Measurements from ENCODE around the gene HTR6.

Gene HTR6

GRCh38 chr1:19679691-19680090, 15.0 kb downstream of the HTR6 start:
- H3K4me1 ChIP-seq (ENCODE audit: insufficient read depth, low read length), result no peaks in the 10 kb centered on the region

DNA sequence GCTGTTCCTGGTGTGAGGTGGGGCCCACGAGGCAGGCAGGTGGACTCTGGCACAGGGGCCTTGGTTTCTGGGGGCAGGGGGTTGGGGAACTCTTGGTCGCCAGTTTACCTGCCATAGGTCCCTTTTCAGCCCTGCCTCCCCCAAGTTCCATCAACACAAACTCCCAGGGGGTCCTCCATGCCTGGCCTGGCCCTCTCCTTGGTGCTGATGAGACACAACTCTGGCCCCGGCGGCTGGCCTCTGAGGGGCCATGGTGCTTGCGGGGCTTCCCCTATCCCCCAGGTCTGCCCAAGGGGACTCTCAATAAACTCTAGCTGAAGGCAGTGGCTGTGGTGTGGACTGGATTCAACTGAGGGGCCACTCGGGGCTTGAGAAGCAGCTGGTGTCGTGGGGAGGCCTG, 16.0 kb downstream of the HTR6 start:
- no peaks in the 10 kb centered on the region for H3K9me3 ChIP-seq (ENCODE audit: low read length)
- no peaks in the 10 kb centered on the region for H3K27me3 ChIP-seq (ENCODE audit: control insufficient read depth in 1 of 2, insufficient read depth in 2 of 2, low read length in 2 of 2)
- H3K36me3 ChIP-seq (ENCODE audit: insufficient read depth, low read length), result no peaks in the 10 kb centered on the region
- no peak overlapping the region for H3K4me3 ChIP-seq (ENCODE audit: low read depth in 1 of 2, low read length in 2 of 2)
- no peak overlapping the region for H3K9ac ChIP-seq (ENCODE audit: low read length)
- H3K4me1 ChIP-seq (ENCODE audit: insufficient read depth, low read length), result no peaks in the 10 kb centered on the region
- H3K27ac ChIP-seq (ENCODE audit: low read depth, low read length), result no peak overlapping the region

More at GRCh38 chr1:19679691-19680090, 15.0 kb downstream of the HTR6 start:
- Histone ChIP-seq H3K9me3 (ENCODE audit: low read length) (no peaks in the 10 kb centered on the region), H3K9ac (ENCODE audit: low read length) (no peak overlapping the region), H3K27ac (ENCODE audit: low read depth, low read length) (no peak overlapping the region), H3K4me3 (ENCODE audit: low read depth in 1 of 2, low read length in 2 of 2) (no peak overlapping the region), H3K27me3 (ENCODE audit: control insufficient read depth in 1 of 2, insufficient read depth in 2 of 2, low read length in 2 of 2) (no peaks in the 10 kb centered on the region), H3K36me3 (ENCODE audit: insufficient read depth, low read length) (no peaks in the 10 kb centered on the region)

- Histone ChIP-seq H3K27ac (ENCODE audit: low read depth, low read length) (no peak overlapping the region), H3K4me1 (ENCODE audit: insufficient read depth, low read length) (no peaks in the 10 kb centered on the region), H3K4me3 (ENCODE audit: low read depth in 1 of 2, low read length in 2 of 2) (no peak overlapping the region), H3K9me3 (ENCODE audit: low read length) (no peaks in the 10 kb centered on the region), H3K9ac (ENCODE audit: low read length) (no peak overlapping the region), H3K27me3 (ENCODE audit: control insufficient read depth in 1 of 2, insufficient read depth in 2 of 2, low read length in 2 of 2) (no peaks in the 10 kb centered on the region), H3K36me3 (ENCODE audit: insufficient read depth, low read length) (no peaks in the 10 kb centered on the region)
These were observed 17.6 kb downstream of the HTR6 start for GRCh38 chr1:19682257-19682656.

DNA sequence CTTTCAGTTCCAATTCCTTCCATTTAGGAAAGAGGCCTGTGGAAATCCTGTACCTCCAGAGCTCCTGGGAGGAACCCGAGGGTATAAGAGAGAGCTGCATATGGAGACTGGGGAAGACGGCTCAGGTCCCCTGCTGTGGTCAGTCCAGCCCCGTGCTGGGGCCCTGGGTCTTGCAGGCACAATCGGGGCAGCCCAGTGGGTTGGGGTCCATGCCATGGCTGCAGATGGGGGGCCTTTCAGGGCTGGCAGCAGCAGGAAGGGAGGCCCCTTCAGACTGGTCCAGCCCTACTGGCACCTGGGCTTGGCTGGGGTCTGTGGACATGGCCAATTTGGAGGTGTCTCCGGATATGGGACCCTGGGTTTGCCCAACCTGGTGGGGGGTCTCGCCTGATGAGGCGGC, 18.2 kb downstream of the HTR6 start:
- no peaks in the 10 kb centered on the region for H3K4me1 ChIP-seq (ENCODE audit: insufficient read depth, low read length)
- no peaks in the 10 kb centered on the region for H3K27me3 ChIP-seq (ENCODE audit: control insufficient read depth in 1 of 2, insufficient read depth in 2 of 2, low read length in 2 of 2)
- H3K9ac ChIP-seq (ENCODE audit: low read length), result no peak overlapping the region
- no peaks in the 10 kb centered on the region for H3K9me3 ChIP-seq (ENCODE audit: low read length)
- no peak overlapping the region for H3K4me3 ChIP-seq (ENCODE audit: low read depth in 1 of 2, low read length in 2 of 2)
- no peaks in the 10 kb centered on the region for H3K36me3 ChIP-seq (ENCODE audit: insufficient read depth, low read length)
- no peak overlapping the region for H3K27ac ChIP-seq (ENCODE audit: low read depth, low read length)

DNA sequence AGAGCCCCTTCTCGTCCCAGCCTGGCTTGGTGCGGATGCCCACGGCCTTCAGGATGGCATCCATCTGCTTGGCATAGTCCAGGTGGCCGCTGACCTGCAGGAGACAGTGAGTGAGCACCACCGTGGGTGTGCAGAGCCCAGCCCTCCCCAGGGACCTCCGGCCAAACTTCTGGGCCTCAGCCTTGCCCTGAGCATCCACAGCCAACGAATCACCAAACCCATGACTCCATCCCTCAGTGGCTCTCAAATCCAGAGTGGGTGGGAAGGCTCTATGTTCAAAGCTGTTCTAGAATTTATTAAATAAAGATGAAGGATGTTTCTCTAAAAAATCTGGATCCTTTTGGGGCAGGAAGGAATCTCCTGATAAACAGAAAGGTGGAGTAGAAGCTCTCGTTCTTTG, 18.7 kb downstream of the HTR6 start:
- H3K36me3 ChIP-seq (ENCODE audit: insufficient read depth, low read length), result no peaks in the 10 kb centered on the region

DNA sequence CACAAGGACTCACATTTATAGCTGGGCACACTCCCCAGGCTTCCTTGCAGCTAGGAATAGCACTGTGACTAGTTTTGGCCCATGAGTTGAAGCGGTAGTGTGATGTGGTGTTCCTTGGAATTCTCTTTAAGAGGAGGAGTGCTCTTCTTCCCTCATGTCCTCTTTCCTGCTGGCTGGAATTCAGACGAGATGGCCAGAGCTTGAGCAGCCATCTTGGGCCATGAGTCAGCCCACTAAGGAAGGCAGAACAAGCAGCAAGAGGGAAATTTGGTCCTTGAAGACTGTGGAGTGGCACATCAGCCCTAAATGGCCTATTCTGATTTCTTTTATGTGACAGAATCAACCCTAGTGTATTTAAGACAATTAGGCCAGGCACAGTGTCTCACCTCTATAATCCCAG, 20.0 kb downstream of the HTR6 start:
- Histone ChIP-seq H3K27ac (ENCODE audit: low read depth, low read length) (no peak overlapping the region), H3K4me1 (ENCODE audit: insufficient read depth, low read length) (no peaks in the 10 kb centered on the region), H3K36me3 (ENCODE audit: insufficient read depth, low read length) (peaks cover 5% of the 10 kb centered on the region), H3K4me3 (ENCODE audit: low read depth in 1 of 2, low read length in 2 of 2) (no peak overlapping the region), H3K27me3 (ENCODE audit: control insufficient read depth in 1 of 2, insufficient read depth in 2 of 2, low read length in 2 of 2) (no peaks in the 10 kb centered on the region), H3K9me3 (ENCODE audit: low read length) (no peaks in the 10 kb centered on the region), H3K9ac (ENCODE audit: low read length) (no peak overlapping the region)

More for the DNA sequence above, 18.7 kb downstream of the HTR6 start:
- Histone ChIP-seq H3K9ac (ENCODE audit: low read length) (no peak overlapping the region), H3K4me3 (ENCODE audit: low read depth in 1 of 2, low read length in 2 of 2) (no peak overlapping the region), H3K27ac (ENCODE audit: low read depth, low read length) (no peak overlapping the region), H3K4me1 (ENCODE audit: insufficient read depth, low read length) (no peaks in the 10 kb centered on the region), H3K9me3 (ENCODE audit: low read length) (no peaks in the 10 kb centered on the region), H3K27me3 (ENCODE audit: control insufficient read depth in 1 of 2, insufficient read depth in 2 of 2, low read length in 2 of 2) (no peaks in the 10 kb centered on the region)

DNA sequence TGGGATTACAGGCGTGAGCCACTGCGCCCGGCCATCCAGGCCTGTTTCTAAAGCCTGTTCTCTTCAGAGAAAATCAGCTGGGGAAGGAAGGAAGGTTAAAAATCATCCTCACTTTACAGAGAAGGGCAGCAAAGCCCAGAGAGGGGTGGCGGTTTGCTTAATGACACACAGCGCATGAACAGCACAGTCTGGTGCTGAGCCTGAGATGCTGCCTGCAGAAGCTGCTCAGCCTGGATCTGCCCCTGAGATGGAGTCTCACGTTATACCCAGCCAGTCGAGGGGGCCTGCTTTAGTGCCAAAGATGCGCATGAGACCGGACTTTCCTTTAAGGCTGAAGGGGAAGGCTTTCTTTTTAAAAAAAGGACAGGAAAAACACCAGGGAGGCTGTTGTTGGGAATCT, 21.3 kb downstream of the HTR6 start:
- Histone ChIP-seq H3K27me3 (ENCODE audit: control insufficient read depth in 1 of 2, insufficient read depth in 2 of 2, low read length in 2 of 2) (no peaks in the 10 kb centered on the region), H3K9ac (ENCODE audit: low read length) (no peak overlapping the region), H3K4me3 (ENCODE audit: low read depth in 1 of 2, low read length in 2 of 2) (no peak overlapping the region), H3K9me3 (ENCODE audit: low read length) (no peaks in the 10 kb centered on the region), H3K4me1 (ENCODE audit: insufficient read depth, low read length) (no peaks in the 10 kb centered on the region), H3K36me3 (ENCODE audit: insufficient read depth, low read length) (peaks cover 5% of the 10 kb centered on the region), H3K27ac (ENCODE audit: low read depth, low read length) (no peak overlapping the region)

DNA sequence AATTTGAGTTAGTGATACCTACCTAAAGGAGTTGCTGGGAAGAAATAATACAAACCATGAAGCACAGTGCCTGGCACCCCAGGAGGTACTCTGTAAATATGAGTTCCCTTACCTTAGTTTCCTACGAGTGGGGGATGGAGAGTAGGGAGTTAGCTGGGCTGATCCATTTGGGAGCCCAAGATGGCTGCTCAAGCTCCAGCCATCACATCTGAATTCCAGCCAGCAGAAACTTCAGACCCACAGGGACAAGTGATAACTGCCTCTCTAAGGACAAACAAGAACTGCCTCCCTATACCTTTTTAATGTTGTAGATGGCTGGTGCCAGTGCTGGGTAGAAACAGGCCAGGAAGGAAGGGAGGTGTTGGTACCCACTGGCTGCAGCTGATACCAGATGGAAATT, 22.7 kb downstream of the HTR6 start:
- Histone ChIP-seq H3K36me3 (ENCODE audit: insufficient read depth, low read length) (peaks cover 5% of the 10 kb centered on the region), H3K27me3 (ENCODE audit: control insufficient read depth in 1 of 2, insufficient read depth in 2 of 2, low read length in 2 of 2) (no peaks in the 10 kb centered on the region), H3K4me3 (ENCODE audit: low read depth in 1 of 2, low read length in 2 of 2) (no peak overlapping the region), H3K9me3 (ENCODE audit: low read length) (no peaks in the 10 kb centered on the region), H3K27ac (ENCODE audit: low read depth, low read length) (no peak overlapping the region), H3K9ac (ENCODE audit: low read length) (no peak overlapping the region), H3K4me1 (ENCODE audit: insufficient read depth, low read length) (no peaks in the 10 kb centered on the region)

DNA sequence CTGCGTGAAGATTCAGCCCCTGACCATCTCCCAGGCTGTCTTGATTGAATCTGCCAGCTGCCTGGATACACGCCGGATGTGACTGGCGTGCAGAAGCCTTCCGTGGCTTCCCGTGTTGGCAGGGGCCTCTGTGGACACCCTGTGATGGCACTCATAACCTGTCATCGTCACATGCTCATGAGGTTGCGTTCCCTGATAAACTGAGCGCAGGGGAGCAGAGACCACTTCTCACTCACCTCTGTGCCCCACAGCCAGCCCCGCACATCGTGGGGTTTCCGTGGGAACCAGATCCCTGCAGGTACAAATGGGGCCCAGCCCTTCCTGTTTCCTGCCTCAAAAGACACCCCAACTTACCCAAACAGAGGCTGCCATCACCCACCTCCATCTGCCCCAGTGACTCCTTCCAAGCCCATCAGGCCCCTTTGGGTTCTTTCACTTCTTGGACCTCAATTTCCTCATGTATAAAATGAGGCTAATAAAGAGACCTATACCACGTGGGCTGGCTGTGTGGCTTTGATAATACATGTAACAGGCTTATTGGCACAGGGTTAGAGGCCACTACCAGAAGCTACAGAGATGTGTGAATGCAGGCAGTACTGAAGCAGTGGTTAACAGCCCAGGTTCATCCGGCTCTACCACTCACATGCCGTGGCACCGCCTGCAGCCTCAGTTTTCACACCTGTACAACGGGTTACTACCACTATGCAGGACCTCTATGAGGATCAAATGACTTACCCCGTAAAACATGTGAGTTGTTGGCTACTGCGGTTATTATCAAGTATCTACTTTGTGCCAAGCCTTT, 23.6 kb downstream of the HTR6 start:
- Histone ChIP-seq H3K9me3 (ENCODE audit: low read length) (no peaks in the 10 kb centered on the region), H3K36me3 (ENCODE audit: insufficient read depth, low read length) (peaks cover 5% of the 10 kb centered on the region), H3K4me1 (ENCODE audit: insufficient read depth, low read length) (no peaks in the 10 kb centered on the region), H3K9ac (ENCODE audit: low read length) (no peak overlapping the region), H3K27me3 (ENCODE audit: control insufficient read depth in 1 of 2, insufficient read depth in 2 of 2, low read length in 2 of 2) (no peaks in the 10 kb centered on the region), H3K4me3 (ENCODE audit: low read depth in 1 of 2, low read length in 2 of 2) (no peak overlapping the region), H3K27ac (ENCODE audit: low read depth, low read length) (no peak overlapping the region)

GRCh38 chr1:19689085-19689757, 24.5 kb downstream of the HTR6 start:
- H3K27ac ChIP-seq (ENCODE audit: low read depth, low read length), result no peak overlapping the region
- no peaks in the 10 kb centered on the region for H3K9me3 ChIP-seq (ENCODE audit: low read length)
- no peaks in the 10 kb centered on the region for H3K4me1 ChIP-seq (ENCODE audit: insufficient read depth, low read length)

DNA sequence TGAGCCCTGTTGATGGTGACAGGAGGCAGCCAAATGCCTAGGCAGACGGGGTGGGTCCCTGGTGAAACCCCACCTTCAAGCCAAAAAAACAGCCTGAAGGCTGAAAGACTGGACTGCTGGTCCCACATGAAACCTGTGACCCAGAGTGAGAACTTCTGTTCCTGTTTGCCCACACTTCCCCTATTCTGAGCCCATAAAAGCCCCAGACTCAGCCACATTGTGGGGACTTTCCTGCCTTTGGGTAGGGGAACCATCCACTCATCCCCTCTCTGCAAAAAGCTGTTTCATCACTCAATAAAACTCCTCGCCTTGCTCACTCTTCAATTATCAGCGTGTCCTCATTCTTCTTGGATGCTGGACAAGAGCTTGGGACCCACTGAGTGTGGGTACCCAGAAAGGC, 25.2 kb downstream of the HTR6 start:
- Histone ChIP-seq H3K9ac (ENCODE audit: low read length) (no peak overlapping the region), H3K4me1 (ENCODE audit: insufficient read depth, low read length) (no peaks in the 10 kb centered on the region), H3K9me3 (ENCODE audit: low read length) (no peaks in the 10 kb centered on the region), H3K27me3 (ENCODE audit: control insufficient read depth in 1 of 2, insufficient read depth in 2 of 2, low read length in 2 of 2) (no peaks in the 10 kb centered on the region), H3K36me3 (ENCODE audit: insufficient read depth, low read length) (peaks cover 12% of the 10 kb centered on the region), H3K27ac (ENCODE audit: low read depth, low read length) (no peak overlapping the region), H3K4me3 (ENCODE audit: low read depth in 1 of 2, low read length in 2 of 2) (no peak overlapping the region)

More at GRCh38 chr1:19689085-19689757, 24.5 kb downstream of the HTR6 start:
- H3K27me3 ChIP-seq (ENCODE audit: control insufficient read depth in 1 of 2, insufficient read depth in 2 of 2, low read length in 2 of 2), result no peaks in the 10 kb centered on the region
- H3K4me3 ChIP-seq (ENCODE audit: low read depth in 1 of 2, low read length in 2 of 2), result no peak overlapping the region
- no peak overlapping the region for H3K9ac ChIP-seq (ENCODE audit: low read length)
- H3K36me3 ChIP-seq (ENCODE audit: insufficient read depth, low read length), result peaks cover 7% of the 10 kb centered on the region

DNA sequence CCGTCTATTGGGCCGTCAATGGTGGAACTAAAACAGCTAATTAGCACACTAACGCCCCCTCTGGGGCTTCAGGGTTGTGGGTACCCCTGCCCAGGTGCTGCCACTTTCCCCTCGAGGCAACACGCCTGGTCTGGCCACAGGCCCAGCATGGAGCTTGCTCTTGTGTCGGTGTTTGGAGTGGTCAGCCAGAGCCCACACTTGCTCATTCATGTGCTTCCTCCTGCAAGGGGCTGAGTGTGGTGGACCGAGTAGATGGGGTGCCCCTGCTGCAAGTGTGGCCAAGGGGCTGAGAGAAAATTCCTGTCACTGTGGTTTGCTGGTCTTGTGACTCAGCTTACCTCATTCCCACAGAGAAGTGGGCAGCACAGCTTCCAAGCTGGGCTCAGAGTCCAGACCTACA, 25.7 kb downstream of the HTR6 start:
- Histone ChIP-seq H3K27me3 (ENCODE audit: control insufficient read depth in 1 of 2, insufficient read depth in 2 of 2, low read length in 2 of 2) (no peaks in the 10 kb centered on the region), H3K9ac (ENCODE audit: low read length) (no peak overlapping the region), H3K4me3 (ENCODE audit: low read depth in 1 of 2, low read length in 2 of 2) (no peak overlapping the region), H3K9me3 (ENCODE audit: low read length) (no peaks in the 10 kb centered on the region), H3K4me1 (ENCODE audit: insufficient read depth, low read length) (no peaks in the 10 kb centered on the region), H3K27ac (ENCODE audit: low read depth, low read length) (no peak overlapping the region), H3K36me3 (ENCODE audit: insufficient read depth, low read length) (peaks cover 12% of the 10 kb centered on the region)

Measured in muscle layer of colon (tissue), 2 donors.